Measurements from ENCODE around the gene DHRSX.
"Not testable (repeated sequence)": the region's sequence is repeated elsewhere in the genome, so short reads cannot be mapped to it uniquely, and the experiment has no call there.

Gene DHRSX

GRCh38 chrX:2242326-2242725, 258.4 kb downstream of the DHRSX start:
- no peak for DNase-seq

GRCh38 chrX:2241496-2241895, 259.3 kb downstream of the DHRSX start:
- DNase-seq: not testable (repeated sequence)

GRCh38 chrX:2240761-2241160, 260.0 kb downstream of the DHRSX start:
- not testable (repeated sequence) for DNase-seq

GRCh38 chrX:2237976-2238375, 262.8 kb downstream of the DHRSX start:
- no peak for DNase-seq

- no peak for DNase-seq
Observed at GRCh38 chrX:2231570-2232192, 269.1 kb downstream of the DHRSX start.

- no peak for DNase-seq
Observed at GRCh38 chrX:2230457-2230856, 270.3 kb downstream of the DHRSX start.

- DNase-seq: no peak
Observed at GRCh38 chrX:2228536-2228935, 272.2 kb downstream of the DHRSX start.

GRCh38 chrX:2226906-2227656, 273.7 kb downstream of the DHRSX start:
- no peak for DNase-seq

GRCh38 chrX:2226182-2226581, 274.6 kb downstream of the DHRSX start:
- no peak for DNase-seq

GRCh38 chrX:2224597-2225235, 276.1 kb downstream of the DHRSX start:
- no peak for DNase-seq

GRCh38 chrX:2224161-2224560, 276.6 kb downstream of the DHRSX start:
- DNase-seq: no peak

GRCh38 chrX:2220829-2221567, 279.8 kb downstream of the DHRSX start:
- DNase-seq: no peak

GRCh38 chrX:2220296-2220695, 280.5 kb downstream of the DHRSX start:
- no peak for DNase-seq

- DNase-seq: not testable (repeated sequence)
Observed at GRCh38 chrX:2214138-2214823, 286.5 kb downstream of the DHRSX start.

GRCh38 chrX:2211667-2212066, 289.1 kb downstream of the DHRSX start:
- DNase-seq: not testable (repeated sequence)

GRCh38 chrX:2193273-2193592, 307.5 kb downstream of the DHRSX start:
- DNase-seq: no peak

GRCh38 chrX:2192584-2193272, 308.0 kb downstream of the DHRSX start:
- no peak for DNase-seq

GRCh38 chrX:2188840-2189239, 311.9 kb downstream of the DHRSX start:
- DNase-seq: no peak

GRCh38 chrX:2188330-2188792, 312.4 kb downstream of the DHRSX start:
- no peak for DNase-seq

- no peak for DNase-seq
Observed at GRCh38 chrX:2187352-2188115, 313.2 kb downstream of the DHRSX start.

GRCh38 chrX:2185341-2186082, 315.3 kb downstream of the DHRSX start:
- DNase-seq: no peak
